Measurements from ENCODE around the gene OLFML2B.

- TF ChIP-seq CTCF (conservative IDR thresholded peaks at IDR 0.05 in 1 of 2, IDR thresholded peaks at IDR 0.05 in 1 of 2; ENCODE audit: low read depth in 1 of 2, low read length in 2 of 2), result no peak
- TF ChIP-seq EZH2 (IDR thresholded peaks at IDR 0.05; ENCODE audit: low read length, missing control alignments), result no peak
Measured at GRCh38 chr1:161985301-161985822, 38.3 kb downstream of the OLFML2B start.
